GM10266 (cell line): ENCODE data around the gene RUNX1.

ENCODE experiments used
- DNase-seq: peaks from one replicate; pipeline ENCODE4 v3.0.0; 2012; ENCODE audit errors: extremely low spot score
- TF ChIP-seq, protein P1 (sequence below): IDR thresholded peaks from 2 replicates; pipeline ENCODE4 v1.5.1; 2012; ENCODE audit warnings: mild to moderate bottlenecking, low read depth; ENCODE audit not compliant: control insufficient read depth, insufficient read depth; ENCODE audit errors: missing control alignments

Gene RUNX1

DNA sequence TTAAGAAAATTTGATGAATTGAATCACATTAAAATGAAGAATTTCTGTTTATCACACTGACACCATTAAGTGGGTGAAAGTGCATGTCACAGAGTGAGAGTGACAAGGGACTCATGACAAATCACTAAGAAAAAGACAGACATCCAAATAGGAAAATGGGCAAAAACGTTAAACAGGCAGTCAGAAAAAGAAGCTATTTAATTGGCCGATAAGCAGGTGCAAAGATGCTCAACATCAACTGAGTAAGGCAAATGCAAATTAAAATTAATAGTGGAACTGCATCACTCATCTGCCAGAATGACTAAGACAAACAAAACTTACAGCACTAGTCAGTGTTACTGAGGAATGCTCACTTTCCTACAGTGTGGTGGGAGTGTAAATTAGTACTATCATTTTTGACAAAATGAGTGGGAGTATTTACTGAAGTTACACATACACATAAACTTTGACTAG, 39.2 kb upstream of the RUNX1 start:
- TF ChIP-seq, protein P1, sequence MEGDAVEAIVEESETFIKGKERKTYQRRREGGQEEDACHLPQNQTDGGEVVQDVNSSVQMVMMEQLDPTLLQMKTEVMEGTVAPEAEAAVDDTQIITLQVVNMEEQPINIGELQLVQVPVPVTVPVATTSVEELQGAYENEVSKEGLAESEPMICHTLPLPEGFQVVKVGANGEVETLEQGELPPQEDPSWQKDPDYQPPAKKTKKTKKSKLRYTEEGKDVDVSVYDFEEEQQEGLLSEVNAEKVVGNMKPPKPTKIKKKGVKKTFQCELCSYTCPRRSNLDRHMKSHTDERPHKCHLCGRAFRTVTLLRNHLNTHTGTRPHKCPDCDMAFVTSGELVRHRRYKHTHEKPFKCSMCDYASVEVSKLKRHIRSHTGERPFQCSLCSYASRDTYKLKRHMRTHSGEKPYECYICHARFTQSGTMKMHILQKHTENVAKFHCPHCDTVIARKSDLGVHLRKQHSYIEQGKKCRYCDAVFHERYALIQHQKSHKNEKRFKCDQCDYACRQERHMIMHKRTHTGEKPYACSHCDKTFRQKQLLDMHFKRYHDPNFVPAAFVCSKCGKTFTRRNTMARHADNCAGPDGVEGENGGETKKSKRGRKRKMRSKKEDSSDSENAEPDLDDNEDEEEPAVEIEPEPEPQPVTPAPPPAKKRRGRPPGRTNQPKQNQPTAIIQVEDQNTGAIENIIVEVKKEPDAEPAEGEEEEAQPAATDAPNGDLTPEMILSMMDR = no peak
- DNase-seq = no peak

DNA sequence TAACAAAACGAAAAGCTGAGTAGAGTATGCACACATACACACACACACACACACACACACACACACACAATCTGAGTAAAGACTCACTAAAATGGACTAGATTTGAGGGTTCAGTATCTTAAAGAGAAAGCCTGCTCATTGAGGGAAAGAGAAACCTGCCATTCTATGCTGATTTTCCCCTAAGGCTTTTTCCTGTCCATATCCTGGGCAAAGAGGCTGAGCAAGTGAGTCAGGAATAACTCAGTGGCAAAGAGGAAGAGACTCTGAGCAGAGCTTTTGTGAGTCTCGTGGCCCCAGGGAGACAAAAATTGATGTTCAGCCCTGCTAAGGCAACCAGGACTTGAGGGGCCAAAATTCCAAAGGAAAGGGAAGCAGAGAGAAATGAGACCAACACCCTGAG, 37.3 kb upstream of the RUNX1 start:
- TF ChIP-seq, protein P1 = no peak

DNA sequence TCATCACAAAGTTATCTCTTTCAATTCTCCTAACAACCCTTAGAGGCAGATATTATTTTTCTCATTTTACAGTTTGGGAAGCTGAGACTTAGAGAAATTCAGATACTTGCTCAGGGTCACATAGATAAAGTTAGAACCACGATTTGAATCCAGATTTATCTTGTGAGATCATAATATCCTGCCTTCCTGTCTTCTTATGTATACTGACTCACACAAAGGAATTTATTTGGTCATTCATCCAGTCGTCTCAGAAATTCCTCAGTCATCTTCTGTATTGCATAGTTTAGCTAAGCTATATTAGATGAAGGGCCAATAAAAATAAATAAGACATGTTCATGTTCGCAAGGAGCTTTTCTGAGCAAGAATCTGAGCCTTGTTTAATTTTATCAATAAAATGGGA, 35.8 kb upstream of the RUNX1 start:
- TF ChIP-seq, protein P1 = no peak

More for the DNA sequence above, 37.3 kb upstream of the RUNX1 start:
- no peak for DNase-seq

DNA sequence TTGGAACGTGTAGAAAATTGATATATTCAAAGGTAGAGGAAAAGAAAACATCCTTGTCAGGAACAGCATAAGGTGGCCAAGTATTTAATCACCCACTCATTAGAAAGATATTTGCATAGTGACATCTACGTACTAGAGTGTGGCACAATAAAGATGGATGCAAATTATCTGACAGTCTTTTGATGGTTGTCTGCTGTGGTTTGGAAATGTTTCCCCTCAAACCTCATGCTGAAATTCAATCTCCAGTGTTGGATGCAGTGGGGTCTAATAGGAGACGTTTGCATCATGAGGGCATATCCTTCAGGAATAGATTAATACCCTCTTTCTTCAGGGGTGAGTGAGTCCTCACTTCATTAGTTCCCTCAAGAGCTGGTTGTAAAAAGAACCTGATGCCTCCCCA, 34.1 kb upstream of the RUNX1 start:
- DNase-seq = no peak
- TF ChIP-seq, protein P1 = no peak

More for the DNA sequence above, 35.8 kb upstream of the RUNX1 start:
- DNase-seq = no peak

DNA sequence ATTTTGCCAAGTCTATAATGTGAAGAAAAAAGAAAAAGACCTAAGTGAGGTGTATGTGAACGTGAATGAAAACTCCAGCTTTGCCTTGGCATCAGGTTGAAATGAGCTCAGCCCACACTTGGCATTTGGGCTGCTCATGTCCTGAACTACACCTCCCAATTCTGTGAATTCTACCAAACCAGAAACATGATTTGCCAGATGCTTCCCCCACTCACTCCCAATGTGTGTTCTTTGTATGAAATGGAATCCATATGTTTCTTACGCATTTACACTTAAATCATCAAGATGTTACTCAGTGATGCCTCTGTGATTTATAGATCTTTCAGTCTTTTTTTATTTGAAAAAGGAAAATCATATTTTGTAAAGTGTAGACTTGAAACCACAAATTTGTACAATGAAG, 32.8 kb upstream of the RUNX1 start:
- DNase-seq = no peak
- TF ChIP-seq, protein P1 = no peak

DNA sequence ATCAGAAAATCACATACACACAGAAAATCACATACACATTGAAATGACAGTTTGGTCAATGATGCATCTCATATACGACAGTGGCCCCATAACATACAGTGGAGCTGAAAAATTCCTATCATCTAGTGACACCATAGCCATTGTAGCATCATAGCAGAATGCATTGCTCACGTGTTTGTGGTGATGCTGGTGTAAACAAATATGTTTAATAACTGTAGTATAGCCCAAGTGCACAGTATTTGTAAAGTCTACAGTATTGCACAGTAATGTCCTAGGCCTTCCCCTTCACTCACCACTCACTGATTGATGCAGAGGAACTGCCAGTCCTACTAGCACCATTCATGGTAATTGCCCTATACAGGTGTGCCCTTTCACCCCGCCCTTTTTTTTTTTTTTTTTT, 30.1 kb upstream of the RUNX1 start:
- DNase-seq = no peak
- TF ChIP-seq, protein P1 = no peak

DNA sequence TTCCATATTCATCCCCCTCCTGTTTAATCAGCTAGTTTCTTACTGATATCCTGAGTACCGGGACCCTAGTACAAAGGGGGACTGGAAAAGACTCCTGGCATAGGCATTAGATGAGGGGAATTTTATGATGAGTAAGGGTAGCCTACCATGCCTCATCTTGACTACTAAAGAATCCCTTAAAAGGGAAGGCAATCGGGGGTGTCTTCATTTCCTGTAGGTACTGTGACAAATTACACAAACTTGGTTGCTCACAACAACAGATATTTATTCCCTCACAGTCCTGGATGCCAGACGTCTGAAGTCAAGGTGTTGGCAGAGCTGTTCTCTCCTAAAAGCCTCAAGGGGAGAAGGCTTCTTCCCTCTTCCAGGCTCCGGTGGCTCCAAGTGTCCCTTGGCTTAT, 28.9 kb upstream of the RUNX1 start:
- TF ChIP-seq, protein P1 = no peak
- DNase-seq = no peak
